PFSK-1 (cell line): ENCODE measurements around the gene TRERF1.

Experiments
- FOXP2 ChIP-seq: optimal IDR thresholded peaks from 2 replicates; pipeline ENCODE3; 2011; ENCODE audit warnings: borderline replicate concordance, control low read depth, inconsistent platforms; ENCODE audit not compliant: insufficient read depth; ENCODE audit errors: extremely low read length, extremely low read depth
- POLR2AphosphoS5 ChIP-seq: IDR thresholded peaks from 2 replicates; pipeline ENCODE4 v1.6.1; 2012; ENCODE audit warnings: low read depth, mild to moderate bottlenecking, control low read depth, low read length, moderate library complexity
- REST ChIP-seq, 2 experiments: IDR thresholded peaks; 2 replicates each; pipeline versions ENCODE4 v1.6.1 to v1.8.0; 2011 to 2012; ENCODE audit warnings: low read depth in 2 of 2, low read length in 2 of 2, control low read depth in 1 of 2, inconsistent platforms in 1 of 2, mild to moderate bottlenecking in 1 of 2, moderate library complexity in 1 of 2; ENCODE audit not compliant: insufficient read depth in 1 of 2
- SIN3A ChIP-seq: IDR thresholded peaks from 2 replicates; pipeline ENCODE4 v1.6.1; 2012; ENCODE audit warnings: mild to moderate bottlenecking, low read length, moderate library complexity, borderline replicate concordance; ENCODE audit not compliant: insufficient read depth
- TAF1 ChIP-seq: IDR thresholded peaks from 2 replicates; pipeline ENCODE4 v1.6.1; 2012; ENCODE audit warnings: low read length, control low read depth, borderline replicate concordance; ENCODE audit not compliant: insufficient read depth

The TRERF1 gene

DNA sequence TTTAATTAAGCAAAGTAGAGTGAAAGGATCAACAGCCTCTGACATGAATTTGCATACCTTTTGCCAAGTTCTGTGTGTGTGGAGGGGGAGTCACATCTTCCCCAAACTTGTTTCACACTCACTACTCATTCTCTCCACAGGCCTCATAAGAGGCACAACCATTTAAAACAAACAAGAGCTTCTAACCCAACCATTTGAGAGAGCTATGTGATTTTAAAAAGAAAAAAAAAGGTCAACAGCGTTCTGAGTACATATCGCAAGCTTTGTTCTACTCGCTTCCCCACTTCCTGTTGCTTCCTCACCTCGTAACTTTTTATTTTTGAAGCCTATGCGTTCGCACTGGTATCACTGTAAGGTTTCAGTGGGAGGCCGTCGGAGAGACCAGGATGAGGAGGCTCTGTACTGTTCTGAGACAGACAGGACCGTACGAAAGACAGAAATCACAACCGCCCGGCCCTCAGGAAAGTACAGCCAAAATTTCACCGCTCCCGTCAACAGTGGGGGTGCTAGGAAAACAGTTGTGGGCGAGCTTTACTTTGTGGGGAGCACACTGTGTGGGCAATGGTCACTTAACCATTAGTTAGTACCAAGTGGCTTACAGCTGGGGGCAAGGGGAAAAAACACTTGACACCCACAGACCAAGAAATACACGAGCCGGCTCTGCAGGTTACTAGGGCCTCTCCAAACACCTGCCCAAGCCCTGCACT is 61.3 kb downstream of the TRERF1 start:
- TF ChIP-seq REST (IDR thresholded peaks at IDR 0.05; ENCODE audit: insufficient read depth in 1 of 2, low read depth in 2 of 2, low read length in 2 of 2) (no peak), SIN3A (no peak), TAF1 (no peak), FOXP2 (no peak), POLR2AphosphoS5 (no peak)

DNA sequence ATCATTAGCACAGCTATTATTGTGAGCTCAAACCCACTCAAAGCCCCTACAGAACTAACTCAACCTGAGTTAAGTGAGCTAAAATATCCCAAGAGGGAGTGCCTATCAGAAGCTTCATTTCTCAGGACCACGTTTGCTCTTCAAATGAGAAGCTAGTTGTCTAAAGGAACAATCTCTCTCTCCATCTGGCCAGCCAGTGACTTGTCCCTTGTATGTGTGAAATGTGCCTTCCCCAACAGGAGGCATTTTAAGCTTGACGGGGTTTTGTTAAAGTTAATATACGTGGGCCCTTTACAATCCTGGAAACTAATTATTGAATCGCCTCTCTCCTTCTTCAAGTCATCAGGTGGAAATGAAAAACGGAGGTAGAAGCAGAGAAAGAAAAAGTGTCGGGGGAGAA is 62.0 kb downstream of the TRERF1 start:
- TF ChIP-seq FOXP2 = no peak
- TF ChIP-seq POLR2AphosphoS5 = no peak
- TF ChIP-seq SIN3A = no peak
- no peak for TF ChIP-seq REST (IDR thresholded peaks at IDR 0.05; ENCODE audit: insufficient read depth in 1 of 2, low read depth in 2 of 2, low read length in 2 of 2)
- TF ChIP-seq TAF1 = no peak

GRCh38 chr6:42388046-42388445 is 63.7 kb downstream of the TRERF1 start:
- TF ChIP-seq FOXP2 (no peak), POLR2AphosphoS5 (no peak), TAF1 (no peak), REST (IDR thresholded peaks at IDR 0.05; ENCODE audit: insufficient read depth in 1 of 2, low read depth in 2 of 2, low read length in 2 of 2) (no peak), SIN3A (no peak)

GRCh38 chr6:42387336-42387735 is 64.4 kb downstream of the TRERF1 start:
- no peak for TF ChIP-seq REST (IDR thresholded peaks at IDR 0.05; ENCODE audit: insufficient read depth in 1 of 2, low read depth in 2 of 2, low read length in 2 of 2)
- TF ChIP-seq POLR2AphosphoS5 = no peak
- no peak for TF ChIP-seq FOXP2
- TF ChIP-seq TAF1 = no peak
- no peak for TF ChIP-seq SIN3A

DNA sequence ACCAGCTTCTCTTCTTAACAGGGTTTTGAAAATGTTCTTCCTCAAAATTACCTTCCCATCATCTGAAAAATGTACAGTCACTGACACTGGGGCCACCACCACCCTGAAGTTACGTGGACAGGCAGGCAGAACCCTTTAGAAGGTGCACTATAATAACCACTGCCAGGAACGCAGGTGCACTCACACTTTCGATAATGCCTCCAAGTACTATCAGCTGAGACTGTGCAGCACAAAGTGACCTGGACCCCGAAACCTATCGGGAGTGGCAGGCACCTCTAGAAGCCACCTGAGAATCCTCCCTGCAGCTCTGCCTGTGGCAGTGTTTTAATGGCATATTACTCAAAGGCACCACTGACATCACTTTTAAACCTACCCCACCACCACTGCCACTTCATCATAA is 66.4 kb downstream of the TRERF1 start:
- TF ChIP-seq REST (IDR thresholded peaks at IDR 0.05; ENCODE audit: insufficient read depth in 1 of 2, low read depth in 2 of 2, low read length in 2 of 2) (no peak), FOXP2 (no peak), SIN3A (no peak), TAF1 (no peak), POLR2AphosphoS5 (no peak)
